Dedifferentiated amniotic fluid mesenchymal stem cell (primary cell): ENCODE measurements around the gene NEU1.
"Not testable (repeated sequence)": the region's sequence is repeated elsewhere in the genome, so short reads cannot be mapped to it uniquely, and the experiment has no call there.

Experiments used
- DNase-seq: peaks from one replicate; pipeline ENCODE4 v3.0.0-alpha.2; 2016; ENCODE audit errors: extremely low spot score

The NEU1 gene

DNA sequence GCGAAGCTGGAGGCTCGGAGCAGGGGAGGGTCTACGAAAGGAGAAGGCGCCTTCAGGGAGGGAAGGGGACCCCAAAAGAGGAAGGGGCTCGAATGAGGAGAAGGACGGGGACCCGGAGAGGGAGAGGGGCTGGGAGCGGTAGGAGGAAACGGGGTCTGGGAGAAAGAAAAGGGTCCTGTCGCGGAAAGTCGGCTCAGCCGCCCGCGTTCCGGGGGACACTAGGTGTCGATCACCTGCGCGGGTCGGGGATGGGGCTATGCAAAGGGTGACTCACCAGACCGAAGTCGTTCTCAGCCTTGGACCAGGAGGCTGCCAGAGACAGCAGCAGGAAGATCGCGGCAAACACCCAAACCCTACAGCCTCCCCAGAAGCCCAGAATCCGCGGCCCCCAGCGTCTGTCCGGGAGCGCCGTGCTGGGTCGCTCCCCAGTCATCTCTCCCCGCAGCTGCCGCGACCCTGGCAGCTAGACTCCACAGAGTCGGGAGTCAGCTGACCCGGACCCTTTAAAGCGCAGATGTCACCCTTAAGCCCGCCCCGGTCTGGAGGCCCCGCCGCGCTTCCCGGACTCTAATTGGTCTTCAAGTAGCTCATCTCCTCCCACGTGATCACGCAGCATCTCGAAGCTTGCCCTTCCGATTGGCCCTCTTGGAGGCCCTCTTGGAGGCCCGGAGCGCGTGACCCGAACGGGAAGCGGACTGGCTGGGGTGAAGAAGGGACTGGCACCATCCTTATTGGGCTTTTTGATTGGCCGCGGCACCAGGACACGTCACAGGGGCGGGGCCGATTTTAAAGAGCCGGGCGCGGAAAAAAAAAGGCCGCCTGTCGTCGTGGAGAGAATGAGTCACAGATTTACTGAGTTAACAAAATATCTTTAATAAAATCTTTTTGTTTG lies at the start of gene NEU1:
NEU1 (minus strand) TSS at position 478 of the 892 bp plus-strand sequence; CDS start at position 433, 45 bp downstream.
- peak; percentile 100 for DNase-seq

DNA sequence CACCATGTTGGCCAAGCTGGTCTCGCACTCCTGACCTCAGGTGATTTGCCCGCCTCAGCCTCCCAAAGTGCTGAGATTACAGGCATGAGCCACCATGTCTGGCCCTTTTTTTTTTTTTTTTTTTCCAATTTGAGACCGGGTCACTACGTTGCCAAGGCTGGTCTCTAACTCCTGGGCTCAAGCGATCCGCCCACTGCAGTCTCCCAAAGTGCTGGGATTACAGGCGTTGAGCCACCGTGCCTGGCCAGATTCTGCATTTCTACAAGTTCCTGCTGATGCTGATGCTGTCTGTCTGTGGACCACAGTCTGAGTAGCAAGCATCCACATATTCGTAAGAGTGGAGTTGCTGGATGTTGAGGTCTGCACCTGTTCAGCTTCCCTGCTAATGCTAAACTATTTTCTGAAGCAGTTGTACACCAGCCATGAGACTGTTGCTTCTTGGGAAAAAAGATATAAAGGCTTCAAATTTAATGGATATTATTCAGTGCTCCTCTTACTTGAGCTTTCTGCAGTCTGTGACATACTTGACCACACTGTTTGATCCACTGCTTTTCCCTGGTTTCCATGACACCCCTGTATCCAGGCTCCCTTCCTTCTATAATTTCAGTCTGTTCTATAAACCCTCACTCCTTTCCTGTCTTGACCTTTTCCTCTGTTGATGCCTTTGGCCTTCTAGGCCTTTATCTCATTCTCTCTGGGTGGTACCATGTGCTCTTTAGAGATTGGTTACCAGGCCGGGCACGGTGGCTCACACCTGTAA lies 49.4 kb upstream of the NEU1 start:
- no peak for DNase-seq

- DNase-seq = not testable (repeated sequence)
These were observed 46.7 kb upstream of the NEU1 start for GRCh38 chr6:31909298-31909697.

GRCh38 chr6:31908791-31909190 lies 46.2 kb upstream of the NEU1 start:
- DNase-seq = no peak

GRCh38 chr6:31908255-31908654 lies 45.6 kb upstream of the NEU1 start:
- not testable (repeated sequence) for DNase-seq

DNA sequence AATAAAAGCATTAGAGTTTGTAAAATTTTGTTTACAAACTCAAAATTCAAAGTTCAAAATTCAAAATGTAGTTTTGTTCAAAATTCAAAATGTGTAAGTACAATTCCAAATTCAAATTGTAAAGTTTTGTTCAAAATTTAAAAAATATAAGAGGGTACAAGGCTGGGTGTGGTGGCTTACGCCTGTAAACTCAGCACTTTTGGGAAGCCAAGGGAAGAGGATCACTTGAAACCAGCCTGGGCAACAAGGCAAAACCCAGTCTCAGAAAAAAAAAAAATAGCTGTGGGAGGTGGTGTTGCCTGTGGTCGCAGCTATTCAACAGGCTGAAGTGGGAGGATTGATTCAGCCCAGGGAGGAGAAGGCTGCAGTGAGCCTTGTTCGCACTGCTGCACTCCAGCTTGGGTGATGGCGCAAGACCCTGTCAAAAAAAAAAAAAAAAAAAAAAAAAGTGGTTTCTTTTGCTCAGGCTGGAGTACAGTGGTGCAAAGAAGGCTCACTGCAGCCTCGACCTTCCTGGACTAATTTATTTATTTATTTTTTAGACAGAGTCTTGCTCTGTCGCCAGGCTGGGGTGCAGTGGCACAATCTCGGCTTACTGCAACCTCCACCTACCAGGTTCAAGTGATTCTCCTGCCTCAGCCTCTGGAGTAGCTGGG lies 44.7 kb upstream of the NEU1 start:
- DNase-seq = no peak

DNA sequence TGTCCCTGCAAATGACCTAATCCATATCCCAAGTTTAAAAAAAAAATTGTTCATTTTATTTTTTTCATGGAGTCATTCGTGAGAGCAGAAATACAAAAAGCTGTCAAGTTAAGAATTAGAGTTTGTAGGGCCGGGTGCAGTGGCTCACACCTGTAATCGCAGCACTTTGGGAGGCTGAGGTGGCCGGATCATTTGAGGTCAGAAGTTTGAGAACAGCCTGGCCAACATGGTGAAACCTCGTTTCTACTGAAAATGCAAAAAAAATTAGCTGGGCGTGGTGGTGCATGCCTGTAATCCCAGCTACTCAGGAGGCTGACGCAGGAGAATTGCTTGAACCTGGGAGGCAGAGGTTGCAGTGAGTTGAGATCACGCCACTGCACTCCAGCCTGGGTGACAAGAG lies 44.1 kb upstream of the NEU1 start:
- not testable (repeated sequence) for DNase-seq

- DNase-seq = no peak
These were observed 43.5 kb upstream of the NEU1 start for GRCh38 chr6:31906122-31906521.

DNA sequence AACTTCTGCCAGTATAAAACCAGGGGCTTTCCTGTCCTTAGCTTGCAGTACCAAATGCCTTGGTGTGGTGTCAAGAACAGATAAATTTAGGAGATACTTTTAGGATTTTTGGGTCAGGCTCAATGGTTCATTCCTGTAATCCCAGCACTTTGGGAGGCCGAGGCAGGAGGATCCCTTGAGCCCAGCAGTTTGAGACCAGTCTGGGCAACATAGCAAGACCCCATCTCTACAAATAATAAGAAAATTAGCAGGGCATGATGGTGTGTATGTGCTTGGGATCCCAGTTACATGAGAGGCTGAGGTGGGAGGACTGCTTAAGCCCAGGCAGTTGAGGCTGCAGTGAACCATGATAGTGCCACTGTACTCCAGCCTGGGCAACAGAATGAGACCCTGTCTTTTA lies 42.4 kb upstream of the NEU1 start:
- no peak for DNase-seq

GRCh38 chr6:31903957-31904356 lies 41.3 kb upstream of the NEU1 start:
- no peak for DNase-seq

DNA sequence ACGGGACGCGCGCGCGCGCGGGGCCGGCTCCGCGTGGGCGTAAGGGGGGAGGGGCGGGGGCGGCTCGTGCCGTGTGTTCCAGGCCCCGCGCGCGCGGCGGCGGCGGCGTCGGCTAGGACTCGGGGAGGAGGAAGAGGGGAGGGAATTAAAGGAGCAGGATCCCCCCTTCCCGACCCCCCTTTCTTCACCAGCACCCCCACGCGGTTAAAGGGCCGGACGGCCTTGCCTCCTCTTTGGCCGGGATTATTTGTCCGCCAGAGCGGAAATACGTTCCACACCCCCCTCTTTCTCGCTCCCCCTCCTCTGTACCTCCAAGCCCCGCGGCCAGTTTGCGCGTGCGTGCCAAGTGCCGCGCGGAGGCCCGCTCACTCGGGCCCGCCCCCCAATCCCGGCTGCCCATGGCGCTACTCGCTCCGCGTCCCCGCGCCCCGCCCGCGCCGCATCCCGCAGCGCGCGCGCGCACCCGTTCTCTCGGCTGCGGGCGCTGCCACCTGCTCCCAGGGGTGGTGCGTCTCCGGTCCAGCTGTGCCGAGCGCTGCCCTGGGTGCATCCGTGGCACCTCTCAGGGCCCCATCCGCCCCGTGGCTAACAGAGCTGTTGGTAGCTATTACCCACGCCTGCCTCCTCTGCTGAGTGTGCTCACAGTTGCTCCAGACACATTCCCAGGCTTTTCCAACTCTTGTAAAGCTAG lies 39.5 kb upstream of the NEU1 start, which contains the start of gene ZBTB12:
ZBTB12 (minus strand) TSS at position 134 of the 691 bp plus-strand sequence. CDS start 781 bp downstream, outside the sequence.
- DNase-seq = peak; percentile 96

- no peak for DNase-seq
These were observed 38.9 kb upstream of the NEU1 start for GRCh38 chr6:31901415-31901952.

DNA sequence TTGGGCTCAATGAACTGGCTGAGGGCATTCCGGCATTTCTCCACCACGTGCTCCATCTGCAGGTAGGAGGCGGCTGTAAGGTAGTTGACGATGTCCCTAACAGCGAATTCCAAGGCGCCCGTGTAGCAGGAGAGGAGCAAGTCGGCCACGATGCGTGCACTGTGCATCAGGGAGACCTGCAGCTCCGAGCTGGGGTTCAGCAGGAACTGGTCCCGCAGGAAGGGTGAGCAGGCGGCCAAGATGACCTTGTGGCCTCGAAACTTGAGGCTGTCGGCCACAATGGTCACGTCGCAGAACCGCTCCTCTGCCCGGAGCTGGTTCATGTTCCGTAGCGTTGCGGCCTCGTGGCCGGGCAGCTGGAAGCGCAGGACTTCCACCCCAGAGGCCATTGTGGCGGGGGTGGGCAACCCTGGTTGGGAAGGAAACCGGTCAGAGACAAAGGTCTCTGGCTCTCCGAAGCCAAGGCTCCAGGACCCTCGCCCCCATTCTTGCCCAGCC lies 38.3 kb upstream of the NEU1 start:
- no peak for DNase-seq

DNA sequence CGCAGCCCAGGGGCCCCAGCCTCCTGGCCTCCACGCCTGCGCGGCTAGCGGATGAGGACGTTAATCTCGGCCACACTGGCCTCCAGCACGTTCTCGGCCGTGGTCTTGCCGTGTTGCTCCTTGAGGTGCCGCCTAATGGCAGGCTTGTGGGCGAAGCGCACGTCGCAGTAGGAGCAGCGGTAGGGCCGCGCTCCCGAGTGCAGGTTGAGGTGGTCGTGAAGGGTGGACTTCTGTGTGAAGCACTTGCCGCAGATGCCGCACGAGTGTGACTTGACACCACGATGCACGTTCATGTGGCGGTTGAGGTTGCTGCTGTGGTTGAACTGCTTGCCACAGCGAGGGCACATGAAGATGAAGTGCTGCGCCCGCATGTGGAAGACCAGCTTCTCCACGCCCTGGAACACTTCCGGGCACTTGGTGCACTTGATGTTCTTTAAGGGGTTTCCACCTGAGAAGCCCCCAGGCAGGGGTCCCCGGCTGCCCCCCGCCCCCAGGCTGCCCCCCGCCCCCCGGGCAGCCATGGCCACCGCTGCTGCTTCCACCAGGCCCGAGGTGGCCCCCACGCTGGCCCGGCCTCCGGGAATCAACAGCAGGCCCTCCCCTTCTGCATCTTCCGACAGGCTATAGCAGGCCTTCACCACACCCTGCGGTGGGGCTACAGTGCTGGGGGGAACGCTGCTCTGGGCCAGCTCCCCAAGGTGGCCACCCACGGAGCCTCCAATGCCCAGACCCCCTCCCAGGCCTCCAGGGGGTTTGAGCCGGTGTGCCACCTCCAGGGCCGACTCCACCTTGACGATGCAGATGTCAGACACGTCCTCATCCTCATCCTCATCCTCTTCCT lies 37.5 kb upstream of the NEU1 start:
- DNase-seq = no peak

DNA sequence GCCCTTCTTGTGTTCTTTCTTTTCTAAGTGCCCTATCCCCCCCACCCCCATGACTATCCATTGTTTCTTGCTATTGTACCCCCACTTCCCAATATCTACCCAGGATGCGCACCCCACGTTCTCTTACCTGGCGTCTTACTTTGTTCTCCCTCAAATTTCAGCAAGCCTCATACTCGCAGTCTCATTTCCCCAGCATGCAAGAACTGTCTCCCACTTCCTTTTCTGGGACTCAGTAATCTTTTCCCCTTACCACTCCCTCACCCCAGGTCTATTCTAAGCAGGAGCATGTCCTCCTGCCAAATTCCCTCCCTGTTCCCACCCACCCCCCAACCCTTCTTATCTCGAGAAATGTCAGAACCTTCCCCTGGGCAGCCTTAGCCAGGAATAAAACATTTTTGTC lies 36.6 kb upstream of the NEU1 start:
- DNase-seq = no peak

- DNase-seq = no peak
These were observed 35.9 kb upstream of the NEU1 start for GRCh38 chr6:31898383-31899011.

GRCh38 chr6:31897612-31898382 lies 35.2 kb upstream of the NEU1 start, which contains the start of gene EHMT2:
TSS of gene EHMT2 (minus strand) at chr6:31897698. CDS start at chr6:31897677, 21 bp downstream.
- peak; percentile 70 for DNase-seq

DNA sequence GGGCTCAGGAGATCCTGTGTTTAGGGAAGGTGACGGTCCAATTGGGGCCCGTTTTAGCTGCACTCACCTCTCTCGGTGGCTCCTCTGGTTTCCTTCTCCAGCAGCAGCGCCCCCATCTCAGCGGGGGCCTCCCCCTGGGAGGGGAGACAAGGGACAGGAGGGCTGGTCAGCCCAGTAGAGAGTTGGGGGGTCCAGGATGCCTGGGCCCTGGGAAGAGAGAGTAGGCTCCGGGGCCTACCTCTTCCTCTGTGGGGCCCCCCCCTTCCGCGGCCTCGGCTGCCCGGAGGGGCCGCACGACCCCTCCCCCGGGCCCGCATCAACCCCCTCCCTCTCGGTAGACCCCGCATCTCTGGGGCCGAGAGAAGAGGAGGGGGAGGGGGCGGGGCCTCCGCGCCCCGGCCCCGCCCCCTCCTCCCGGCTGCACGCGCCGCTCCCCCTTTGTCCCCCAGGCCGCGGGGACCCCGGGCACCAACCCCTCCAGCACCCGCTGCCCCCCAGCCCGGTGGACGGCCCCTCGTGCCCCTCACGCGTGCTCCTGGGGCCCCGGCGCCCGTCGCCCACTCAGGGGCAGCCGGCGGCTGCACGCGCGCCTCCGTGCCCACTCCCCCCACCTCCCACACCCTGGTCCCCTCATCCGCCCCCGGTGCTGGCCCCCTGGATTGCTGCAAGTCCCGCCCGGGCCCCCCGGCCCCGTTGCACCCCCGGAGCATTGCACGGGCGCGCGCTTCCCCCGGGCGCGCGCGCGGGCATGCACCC lies 34.4 kb upstream of the NEU1 start:
- no peak for DNase-seq
